Activated T-cell treated with anti-CD3 and anti-CD28 coated beads for 4 hours (primary cell): ENCODE measurements around the gene ZNF205.
"Not testable (repeated sequence)": the region's sequence is repeated elsewhere in the genome, so short reads cannot be mapped to it uniquely, and the experiment has no call there.

Experiments
- DNase-seq: peaks from one replicate; pipeline ENCODE4 v3.0.0-alpha.2; 2020

The ZNF205 gene

DNA sequence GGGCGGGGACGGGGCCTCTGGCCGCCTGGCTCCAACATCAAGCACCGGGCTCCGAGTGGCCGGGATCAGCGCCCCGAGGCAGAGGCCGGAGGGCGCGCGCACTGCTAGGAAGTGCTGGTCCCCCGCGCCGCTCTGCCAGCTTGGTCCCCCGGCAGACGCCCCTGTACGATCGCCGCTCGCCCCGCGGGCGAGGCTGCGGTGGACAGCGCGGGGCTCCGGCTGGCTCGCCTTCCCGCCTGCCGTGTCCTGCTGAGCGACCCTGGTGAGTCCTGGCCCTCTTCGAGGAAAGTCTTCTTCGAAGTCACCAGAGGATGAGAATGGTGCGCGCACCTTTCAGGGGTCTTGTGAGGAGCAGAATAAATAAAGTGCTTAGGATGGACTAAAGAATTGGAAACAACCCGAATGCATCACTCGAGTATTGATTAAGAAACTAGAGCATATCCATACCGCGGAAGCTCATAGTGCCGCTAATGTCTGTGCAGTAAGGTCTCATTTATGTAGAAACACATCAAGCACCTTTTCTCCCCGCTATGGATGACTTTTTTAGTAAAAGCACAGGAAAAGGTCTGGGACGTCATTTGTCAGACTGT is 22.8 kb downstream of the ZNF205 start:
- no peak for DNase-seq

- no peak for DNase-seq
These were observed 24.9 kb downstream of the ZNF205 start for GRCh38 chr16:3137267-3137666.

DNA sequence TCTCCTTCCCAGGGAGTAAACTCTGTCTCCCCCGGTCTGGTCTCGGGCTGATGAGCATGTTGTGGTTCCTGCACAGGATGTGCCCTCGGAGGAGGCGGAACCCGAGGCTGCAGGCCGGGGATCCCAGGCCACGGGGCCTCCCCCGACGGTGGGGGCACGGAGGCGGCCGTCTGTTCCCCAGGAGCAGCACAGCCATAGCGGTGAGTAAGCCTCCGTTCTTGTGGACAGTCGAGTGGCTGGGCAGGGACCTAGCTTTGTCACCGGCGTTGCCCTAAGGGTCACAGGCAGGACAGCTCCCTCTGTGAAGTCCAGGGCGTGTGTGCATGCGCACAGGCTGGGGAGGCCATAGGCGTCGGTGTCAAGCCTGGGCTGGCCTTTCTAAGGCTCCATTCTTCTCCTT is 26.0 kb downstream of the ZNF205 start:
- DNase-seq, result no peak

DNA sequence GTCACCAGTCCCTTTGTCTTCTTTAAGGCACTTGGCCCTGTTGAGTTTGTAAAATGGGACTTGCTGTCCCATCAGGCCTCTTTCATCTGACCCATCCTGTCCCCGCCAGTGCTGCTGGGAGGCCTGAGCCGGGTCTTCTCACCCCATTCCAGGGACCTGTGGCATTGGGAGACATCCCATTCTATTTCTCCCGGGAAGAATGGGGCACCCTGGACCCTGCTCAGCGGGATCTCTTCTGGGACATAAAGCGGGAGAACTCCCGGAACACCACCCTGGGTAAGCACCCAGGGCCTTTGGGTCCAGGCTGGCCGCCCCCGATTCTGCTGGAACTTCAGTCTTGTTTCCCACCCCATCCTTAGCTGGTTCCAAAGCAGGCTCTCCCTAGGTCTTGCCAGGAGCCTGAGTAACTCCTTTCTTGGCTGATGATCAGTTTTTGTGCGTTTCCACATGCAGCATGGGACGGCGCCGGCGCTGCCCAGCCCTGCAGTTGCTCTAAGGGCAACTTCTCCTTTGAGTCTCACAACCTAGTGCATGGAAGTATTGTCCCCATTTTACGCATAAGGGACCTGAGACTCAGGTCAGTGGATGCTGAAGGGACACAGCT is 26.5 kb downstream of the ZNF205 start:
- no peak for DNase-seq

DNA sequence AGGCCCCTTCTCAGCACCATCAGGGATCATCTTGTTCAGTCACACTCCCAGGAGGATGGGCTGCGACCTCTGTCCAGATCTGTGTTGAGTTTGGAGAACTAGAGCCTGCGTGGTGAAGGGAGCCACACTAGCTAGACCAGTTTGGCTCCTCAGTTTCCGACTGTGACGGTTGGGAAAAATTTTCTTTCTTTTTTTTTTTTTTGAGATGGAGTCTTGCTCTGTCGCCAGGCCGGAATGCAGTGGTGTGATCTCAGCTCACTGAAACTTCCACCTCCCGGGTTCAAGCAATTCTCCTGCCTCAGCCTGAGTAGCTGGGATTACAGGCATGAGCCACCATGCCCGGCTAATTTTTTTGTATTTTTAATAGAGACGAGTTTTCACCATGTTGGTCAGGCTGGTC is 27.2 kb downstream of the ZNF205 start:
- DNase-seq, result not testable (repeated sequence)

DNA sequence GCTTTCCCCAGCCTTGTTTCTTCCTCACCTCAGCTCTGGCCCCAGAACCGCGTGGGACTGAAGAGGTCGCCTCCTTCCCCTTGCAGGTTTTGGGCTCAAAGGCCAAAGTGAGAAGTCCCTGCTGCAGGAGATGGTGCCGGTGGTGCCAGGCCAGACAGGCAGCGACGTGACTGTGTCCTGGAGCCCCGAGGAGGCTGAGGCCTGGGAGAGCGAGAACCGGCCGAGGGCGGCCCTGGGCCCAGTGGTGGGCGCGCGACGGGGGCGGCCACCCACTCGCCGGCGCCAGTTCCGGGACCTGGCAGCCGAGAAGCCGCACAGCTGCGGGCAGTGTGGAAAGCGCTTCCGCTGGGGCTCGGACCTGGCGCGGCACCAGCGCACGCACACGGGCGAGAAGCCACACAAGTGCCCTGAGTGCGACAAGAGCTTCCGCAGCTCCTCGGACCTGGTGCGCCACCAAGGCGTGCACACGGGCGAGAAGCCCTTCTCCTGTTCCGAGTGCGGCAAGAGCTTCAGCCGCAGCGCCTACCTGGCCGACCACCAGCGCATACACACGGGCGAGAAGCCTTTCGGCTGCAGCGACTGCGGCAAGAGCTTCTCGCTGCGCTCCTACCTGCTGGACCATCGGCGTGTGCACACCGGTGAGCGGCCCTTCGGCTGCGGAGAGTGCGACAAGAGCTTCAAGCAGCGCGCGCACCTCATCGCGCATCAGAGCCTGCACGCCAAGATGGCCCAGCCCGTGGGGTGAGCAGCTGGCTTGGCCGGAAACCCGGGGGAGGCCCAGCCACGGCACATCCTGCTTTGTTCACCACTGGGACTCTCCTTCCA is 28.4 kb downstream of the ZNF205 start:
- no peak for DNase-seq

GRCh38 chr16:3141781-3142311 is 29.5 kb downstream of the ZNF205 start:
- no peak for DNase-seq

- no peak for DNase-seq
These were observed 29.9 kb downstream of the ZNF205 start for GRCh38 chr16:3142327-3142726.

DNA sequence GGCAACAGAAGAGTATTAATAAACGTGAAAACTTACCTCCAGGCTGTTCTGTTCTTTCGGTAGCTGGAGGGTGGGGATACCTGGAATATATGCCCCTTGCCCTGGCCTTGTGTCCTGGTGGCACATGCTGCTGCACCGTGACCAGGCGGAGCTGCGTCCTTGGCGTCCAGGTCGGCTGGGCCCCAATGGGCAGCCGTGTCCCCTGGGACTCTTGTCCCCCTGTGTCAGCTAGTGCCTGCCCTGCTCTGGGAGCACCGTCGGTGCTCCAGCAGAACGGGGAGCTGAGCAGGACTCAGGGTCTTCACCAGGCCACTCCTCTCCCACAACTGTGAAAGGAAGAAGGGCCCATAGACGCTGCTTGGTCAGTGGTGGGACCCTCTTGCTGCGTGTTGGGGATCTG is 30.4 kb downstream of the ZNF205 start:
- DNase-seq, result no peak

DNA sequence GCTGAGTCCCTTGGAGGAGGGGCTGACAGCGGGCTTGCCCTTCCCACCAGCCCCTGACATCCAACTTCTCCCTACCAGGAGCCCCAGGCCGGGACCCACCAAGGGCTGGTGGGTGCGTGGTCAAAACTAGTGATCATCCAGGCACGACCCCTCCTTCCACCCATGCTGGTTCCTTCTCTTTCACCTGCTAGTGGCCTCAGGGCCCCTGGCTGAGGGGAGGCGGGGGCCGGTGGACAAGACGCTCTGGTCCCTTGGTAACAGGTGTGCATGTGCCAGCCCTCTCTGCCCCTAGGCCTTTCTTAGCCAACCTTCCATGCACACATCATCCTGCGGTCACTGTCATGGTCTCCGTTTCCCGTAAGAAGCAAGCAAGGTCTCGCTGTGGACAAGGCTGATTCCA is 30.8 kb downstream of the ZNF205 start:
- no peak for DNase-seq

GRCh38 chr16:3143598-3144320 is 31.4 kb downstream of the ZNF205 start:
- no peak for DNase-seq

DNA sequence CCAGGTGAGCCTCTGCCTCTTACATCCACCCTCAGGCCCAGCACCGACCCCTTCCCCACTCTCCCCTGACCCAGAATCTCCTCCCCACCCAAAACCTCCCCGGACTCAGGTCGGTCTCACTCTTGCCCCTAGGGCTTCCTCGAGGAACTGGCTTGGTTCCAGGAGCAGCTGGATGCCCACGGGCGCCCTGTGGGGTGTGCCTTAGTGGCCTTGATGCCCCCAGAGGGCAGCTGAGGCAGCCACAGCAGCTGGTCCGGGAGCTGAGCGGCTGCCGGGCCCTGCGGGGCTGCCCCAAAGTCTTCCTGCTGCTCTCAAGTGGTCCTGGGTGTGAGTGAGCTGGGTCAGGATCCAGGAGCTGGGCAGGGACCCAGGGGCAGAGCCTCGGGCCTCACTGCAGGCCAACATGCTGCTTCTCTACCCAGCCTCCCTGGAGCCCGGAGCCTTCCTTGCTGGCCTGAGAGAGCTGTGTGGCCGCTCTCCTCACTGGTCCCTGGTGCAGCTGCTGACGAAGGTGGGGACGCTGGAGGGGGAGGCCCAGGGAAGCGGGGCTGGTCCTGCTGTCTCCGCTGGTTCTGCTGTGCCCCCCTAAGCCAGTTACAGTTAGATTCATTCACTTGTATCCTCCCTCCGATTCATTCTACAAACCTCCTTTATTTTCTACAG is 32.1 kb downstream of the ZNF205 start:
- DNase-seq, result no peak

- DNase-seq, result no peak
These were observed 32.8 kb downstream of the ZNF205 start for GRCh38 chr16:3145151-3145550.

DNA sequence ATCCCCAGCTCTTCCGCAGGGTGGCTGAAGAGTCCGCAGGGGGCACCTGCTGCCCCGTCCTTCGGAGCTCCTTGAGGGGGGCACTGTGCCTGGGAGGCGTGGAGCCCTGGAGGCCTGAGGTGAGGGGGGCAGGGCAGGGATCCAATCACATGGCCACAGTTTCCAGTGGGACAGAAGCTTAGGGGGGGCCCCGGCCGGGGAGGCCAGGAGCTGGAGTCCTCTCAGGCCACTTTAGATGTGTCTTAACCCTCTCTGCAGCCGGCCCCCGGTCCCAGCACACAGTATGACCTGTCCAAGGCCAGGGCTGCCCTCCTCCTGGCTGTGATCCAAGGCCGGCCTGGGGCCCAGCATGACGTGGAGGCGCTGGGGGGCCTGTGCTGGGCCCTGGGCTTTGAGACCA is 33.3 kb downstream of the ZNF205 start:
- no peak for DNase-seq

DNA sequence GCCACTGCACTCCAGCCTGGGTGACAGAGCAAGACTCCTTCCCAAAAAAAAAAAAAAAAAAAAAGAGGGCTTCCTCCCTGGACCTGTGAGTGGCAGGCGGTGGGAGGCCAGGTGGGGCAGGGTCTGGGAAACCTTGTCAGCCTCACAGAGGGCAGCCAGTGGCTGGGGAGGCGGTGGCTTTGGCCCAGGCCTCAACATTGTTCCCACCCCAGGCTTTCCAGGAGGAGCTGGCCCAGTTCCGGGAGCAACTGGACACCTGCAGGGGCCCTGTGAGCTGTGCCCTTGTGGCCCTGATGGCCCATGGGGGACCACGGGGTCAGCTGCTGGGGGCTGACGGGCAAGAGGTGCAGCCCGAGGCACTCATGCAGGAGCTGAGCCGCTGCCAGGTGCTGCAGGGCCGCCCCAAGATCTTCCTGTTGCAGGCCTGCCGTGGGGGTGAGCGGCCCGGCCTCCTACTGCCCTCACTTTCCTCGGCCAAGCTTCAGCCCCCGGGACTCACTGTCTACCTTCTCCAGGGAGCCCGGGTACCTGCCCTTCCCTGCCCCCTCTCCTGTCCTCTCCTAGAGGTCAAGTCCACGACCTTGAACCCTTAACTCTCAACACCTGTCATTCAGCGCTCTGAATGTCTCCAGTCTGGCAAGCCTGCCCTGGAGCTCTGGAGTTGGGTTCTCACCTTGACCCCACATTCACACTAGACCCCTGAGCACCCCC is 34.8 kb downstream of the ZNF205 start:
- no peak for DNase-seq

GRCh38 chr16:3147757-3148104 is 35.3 kb downstream of the ZNF205 start:
- DNase-seq, result no peak

DNA sequence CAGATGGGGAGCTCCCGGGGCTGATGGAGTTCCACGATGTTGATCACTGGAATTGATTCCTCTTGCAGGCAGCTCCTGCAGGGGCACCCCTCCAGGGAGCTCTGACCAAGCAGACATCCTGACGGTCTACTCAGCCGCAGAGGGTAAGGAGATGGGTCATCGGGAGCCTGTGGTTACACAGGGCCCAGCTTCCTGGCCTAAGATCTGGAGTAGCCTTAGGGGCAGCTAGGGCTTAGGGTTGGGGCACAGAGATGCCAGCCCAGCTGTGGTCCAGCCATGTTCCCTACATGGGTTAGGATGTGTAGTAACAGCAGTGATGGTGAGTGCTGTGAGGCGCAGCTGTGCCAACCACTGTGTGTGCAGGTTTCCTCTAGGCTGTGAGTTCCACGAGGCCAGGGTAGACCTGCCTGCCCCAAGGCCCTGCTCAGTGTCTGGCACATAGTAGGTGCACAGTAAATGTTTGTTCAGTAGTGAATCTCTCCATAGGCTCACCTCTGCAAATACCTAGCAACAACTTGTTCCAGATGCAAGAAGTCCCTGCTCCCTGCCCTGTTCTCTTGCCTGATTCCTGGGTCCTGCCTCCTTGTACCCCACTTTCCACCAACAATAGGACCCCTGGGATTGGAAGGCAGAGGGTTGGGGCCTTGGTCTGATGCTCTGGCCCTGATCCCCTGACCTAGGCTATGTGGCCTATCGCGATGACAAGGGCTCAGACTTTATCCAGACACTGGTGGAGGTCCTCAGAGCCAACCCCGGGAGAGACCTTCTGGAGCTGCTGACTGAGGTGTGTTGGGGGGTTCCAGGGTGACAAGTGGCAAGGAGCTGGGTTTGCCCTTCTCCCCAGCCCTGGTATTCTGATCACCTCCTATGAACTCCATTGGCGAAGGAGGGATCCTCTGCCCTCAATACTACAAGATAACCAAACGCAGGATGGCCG is 36.1 kb downstream of the ZNF205 start:
- DNase-seq, result no peak

- no peak for DNase-seq
These were observed 36.8 kb downstream of the ZNF205 start for GRCh38 chr16:3149193-3149530.

DNA sequence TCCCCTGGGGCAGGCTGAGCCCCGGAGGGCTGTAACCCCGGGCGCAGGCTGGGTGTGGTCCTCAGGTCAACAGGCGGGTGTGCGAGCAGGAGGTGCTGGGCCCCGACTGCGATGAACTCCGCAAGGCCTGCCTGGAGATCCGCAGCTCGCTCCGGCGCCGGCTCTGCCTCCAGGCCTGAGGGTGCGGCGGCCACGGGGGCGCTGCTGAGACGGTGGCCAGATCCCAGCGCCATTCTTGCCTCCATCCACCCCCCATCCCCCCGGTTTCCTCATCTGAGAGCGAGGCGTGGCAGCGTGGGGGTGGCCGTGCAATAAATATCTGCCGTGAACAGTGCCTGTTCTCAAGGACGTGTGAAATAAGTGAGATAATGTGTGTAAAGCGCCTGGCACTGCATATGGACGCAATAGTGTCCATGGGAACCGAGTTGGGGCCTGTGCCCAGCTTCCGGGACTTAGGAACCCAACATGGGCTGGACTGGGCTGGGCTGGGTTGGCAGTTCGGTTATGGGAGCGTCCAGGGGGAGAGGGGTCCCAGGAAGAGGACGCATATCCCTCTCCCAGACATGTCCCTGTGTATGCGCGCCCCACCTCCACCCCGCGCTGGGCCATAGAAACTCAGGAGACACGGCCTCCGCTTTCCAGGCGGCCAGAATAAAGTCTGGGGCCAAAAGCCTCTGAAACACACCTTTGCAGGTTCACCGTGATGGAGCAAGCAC is 37.4 kb downstream of the ZNF205 start:
- DNase-seq, result no peak
